Mucosa of rectum (tissue), 2 donors: ENCODE data around the gene CORO2A.

Experiments
- H3K27ac ChIP-seq, 2 donors: one replicate each; pipeline ENCODE4 v1.7.0; 2013; ENCODE audit warnings: inconsistent platforms in 2 of 2, low read depth in 2 of 2, low read length in 2 of 2
- H3K27me3 ChIP-seq, 2 donors: one replicate each; pipeline ENCODE4 v1.7.0; 2013; ENCODE audit warnings: low read length in 2 of 2; ENCODE audit not compliant: control insufficient read depth in 2 of 2, insufficient read depth in 2 of 2
- H3K36me3 ChIP-seq, 2 donors: one replicate each; pipeline ENCODE4 v1.7.0; 2013; ENCODE audit warnings: low read length in 2 of 2; ENCODE audit not compliant: control insufficient read depth in 2 of 2, insufficient read depth in 2 of 2
- H3K4me1 ChIP-seq, 2 donors: one replicate each; pipeline ENCODE4 v1.7.0; 2013; ENCODE audit warnings: low read length in 2 of 2, mild to moderate bottlenecking in 1 of 2; ENCODE audit not compliant: control insufficient read depth in 2 of 2, insufficient read depth in 2 of 2
- H3K4me3 ChIP-seq, 2 donors: one replicate each; pipeline ENCODE4 v1.7.0; 2013; ENCODE audit warnings: low read length in 2 of 2
- H3K9ac ChIP-seq, 2 donors: one replicate each; pipeline ENCODE4 v1.7.0; 2013; ENCODE audit warnings: low read length in 2 of 2, low read depth in 1 of 2, mild to moderate bottlenecking in 1 of 2
- H3K9me3 ChIP-seq, 2 donors: one replicate each; pipeline ENCODE4 v1.7.0; 2013; ENCODE audit warnings: low read length in 2 of 2; ENCODE audit not compliant: control insufficient read depth in 2 of 2
- donor health status: healthy.
- donor health status: Normal muscosa, but diverticular disease.

The CORO2A gene

GRCh38 chr9:98192503-98193335 is at the start of gene CORO2A:
Gene CORO2A (minus strand): TSS chr9:98192637. CDS start chr9:98157660, 34,977 bp downstream.
- peak within 1 kb of the TSS; percentile 88 to 89 for H3K27ac ChIP-seq
- H3K27me3 ChIP-seq: no peaks in the 10 kb centered on the region
- peak within 1 kb of the TSS; percentile 77 to 91 for H3K9ac ChIP-seq
- no peaks in the 10 kb centered on the region for H3K9me3 ChIP-seq
- peak within 1 kb of the TSS; percentile 82 to 88 for H3K4me3 ChIP-seq
- H3K36me3 ChIP-seq: no peaks in the 10 kb centered on the region
- peaks cover 20 to 29% of the 10 kb centered on the region in 2 donors for H3K4me1 ChIP-seq

- Histone ChIP-seq H3K4me1 (peaks cover 4 to 12% of the 10 kb centered on the region in 2 donors), H3K9me3 (no peaks in the 10 kb centered on the region), H3K27ac (no peak overlapping the region), H3K9ac (no peak overlapping the region), H3K4me3 (no peak overlapping the region), H3K27me3 (no peaks in the 10 kb centered on the region), H3K36me3 (peaks cover 3 to 19% of the 10 kb centered on the region in 2 donors)
Observed at GRCh38 chr9:98241357-98242300, 49.2 kb upstream of the CORO2A start.

- H3K4me3 ChIP-seq: no peak overlapping the region
- H3K9me3 ChIP-seq: no peaks in the 10 kb centered on the region
- no peaks in the 10 kb centered on the region for H3K27me3 ChIP-seq
- peaks cover 2 to 8% of the 10 kb centered on the region in 2 donors for H3K4me1 ChIP-seq
- H3K36me3 ChIP-seq: peaks cover 3 to 19% of the 10 kb centered on the region in 2 donors
- H3K9ac ChIP-seq: no peak overlapping the region
- no peak overlapping the region for H3K27ac ChIP-seq
Observed at GRCh38 chr9:98240475-98240874, 48.0 kb upstream of the CORO2A start.

GRCh38 chr9:98236901-98237487 is 44.6 kb upstream of the CORO2A start:
- Histone ChIP-seq H3K4me1 (peaks cover 0 to 9% of the 10 kb centered on the region in 2 donors), H3K27ac (peak overlapping the region in 1 of 2 donors; percentile 43), H3K36me3 (peaks cover 10 to 32% of the 10 kb centered on the region in 2 donors), H3K4me3 (no peak overlapping the region), H3K9ac (no peak overlapping the region), H3K9me3 (no peaks in the 10 kb centered on the region), H3K27me3 (no peaks in the 10 kb centered on the region)

- no peaks in the 10 kb centered on the region for H3K9me3 ChIP-seq
- H3K4me3 ChIP-seq: no peak overlapping the region
- no peaks in the 10 kb centered on the region for H3K27me3 ChIP-seq
- H3K4me1 ChIP-seq: peaks cover 7 to 22% of the 10 kb centered on the region in 2 donors
- H3K36me3 ChIP-seq: peaks cover 7 to 20% of the 10 kb centered on the region in 2 donors
- H3K27ac ChIP-seq: no peak overlapping the region
- H3K9ac ChIP-seq: no peak overlapping the region
Observed at GRCh38 chr9:98235126-98235525, 42.7 kb upstream of the CORO2A start.

- H3K4me3 ChIP-seq: no peak overlapping the region
- no peak overlapping the region for H3K9ac ChIP-seq
- peaks cover 7 to 26% of the 10 kb centered on the region in 2 donors for H3K4me1 ChIP-seq
- H3K27me3 ChIP-seq: no peaks in the 10 kb centered on the region
- H3K27ac ChIP-seq: peak overlapping the region in 1 of 2 donors; percentile 24
- H3K9me3 ChIP-seq: no peaks in the 10 kb centered on the region
- H3K36me3 ChIP-seq: peaks cover 7 to 22% of the 10 kb centered on the region in 2 donors
Observed at GRCh38 chr9:98234245-98234825, 41.9 kb upstream of the CORO2A start.

- Histone ChIP-seq H3K4me3 (no peak overlapping the region), H3K9ac (no peak overlapping the region), H3K27me3 (no peaks in the 10 kb centered on the region), H3K4me1 (peaks cover 7 to 30% of the 10 kb centered on the region in 2 donors), H3K27ac (no peak overlapping the region), H3K9me3 (no peaks in the 10 kb centered on the region), H3K36me3 (peaks cover 13 to 29% of the 10 kb centered on the region in 2 donors)
Observed at GRCh38 chr9:98232926-98233325, 40.5 kb upstream of the CORO2A start.

GRCh38 chr9:98231770-98232478 is 39.5 kb upstream of the CORO2A start:
- Histone ChIP-seq H3K4me1 (peaks cover 9 to 30% of the 10 kb centered on the region in 2 donors), H3K9ac (no peak overlapping the region), H3K36me3 (peaks cover 16 to 29% of the 10 kb centered on the region in 2 donors), H3K9me3 (no peaks in the 10 kb centered on the region), H3K4me3 (no peak overlapping the region), H3K27me3 (no peaks in the 10 kb centered on the region), H3K27ac (no peak overlapping the region)

GRCh38 chr9:98230789-98231188 is 38.4 kb upstream of the CORO2A start:
- H3K36me3 ChIP-seq: peaks cover 17 to 34% of the 10 kb centered on the region in 2 donors
- peak overlapping the region; percentile 61 to 69 for H3K27ac ChIP-seq
- H3K9ac ChIP-seq: peak overlapping the region in 1 of 2 donors; percentile 23

More at GRCh38 chr9:98230789-98231188, 38.4 kb upstream of the CORO2A start:
- peaks cover 16 to 41% of the 10 kb centered on the region in 2 donors for H3K4me1 ChIP-seq
- no peaks in the 10 kb centered on the region for H3K9me3 ChIP-seq
- H3K4me3 ChIP-seq: no peak overlapping the region
- H3K27me3 ChIP-seq: no peaks in the 10 kb centered on the region
